Measurements from ENCODE around the gene FAHD1. TPM values are rescaled to one million over a fixed set of nuclear protein-coding genes. Genes with fewer than 3 reads are reported as not detected.
A peak's percentile ranks its signal among the peaks of the same experiment; 100 is the strongest.

FAHD1 gene
- total RNA-seq, 4 donors from 2014 or later: 47.4 to 84.7 (median 49.1) TPM

DNA sequence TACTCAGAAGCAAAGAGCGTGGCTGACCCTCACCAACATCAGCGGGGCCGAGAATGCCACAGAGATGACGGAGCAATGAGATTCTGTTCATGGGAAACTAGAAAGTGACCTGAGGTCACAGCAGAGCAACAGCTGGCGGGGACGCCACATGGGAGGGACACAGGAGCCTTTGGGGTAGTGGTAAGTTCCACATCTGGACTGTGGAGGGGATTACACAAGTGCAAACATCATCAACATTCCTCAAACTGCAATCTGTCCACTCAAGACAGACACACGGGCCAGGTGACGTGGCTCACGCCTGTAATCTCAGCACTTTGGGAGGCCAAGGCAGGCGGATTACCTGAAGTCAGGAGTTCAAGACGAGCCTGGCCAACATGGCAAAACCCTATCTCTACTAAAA lies 11.5 kb upstream of the FAHD1 start:
- H3K4me3 ChIP-seq: no peak overlapping the region
- no peaks in the 10 kb centered on the region for H3K9me3 ChIP-seq
- TF ChIP-seq POLR2A (IDR thresholded peaks at IDR 0.05): no peak
- no peak for TF ChIP-seq EP300 (IDR thresholded peaks at IDR 0.05)
- DNase-seq (ENCODE audit: low spot score in 2 of 2): no peak
- peaks cover 6% of the 10 kb centered on the region for H3K4me1 ChIP-seq
- H3K27me3 ChIP-seq: no peaks in the 10 kb centered on the region
- WGBS: 90% methylated on average over 11 of the region's 11 CpGs
- no peak overlapping the region for H3K27ac ChIP-seq
- H3K36me3 ChIP-seq: peaks cover 62% of the 10 kb centered on the region

GRCh38 chr16:1816396-1817275 lies 10.4 kb upstream of the FAHD1 start:
- H3K4me3 ChIP-seq: no peak overlapping the region
- H3K4me1 ChIP-seq: peaks cover 6% of the 10 kb centered on the region
- H3K9me3 ChIP-seq: no peaks in the 10 kb centered on the region
- no peaks in the 10 kb centered on the region for H3K27me3 ChIP-seq
- WGBS: 92% methylated on average over 28 of the region's 40 CpGs
- DNase-seq (ENCODE audit: low spot score in 2 of 2): no peak
- no peak overlapping the region for H3K27ac ChIP-seq
- TF ChIP-seq POLR2A (IDR thresholded peaks at IDR 0.05) (no peak), POLR2AphosphoS5 (IDR thresholded peaks at IDR 0.05) (no peak), EP300 (IDR thresholded peaks at IDR 0.05) (no peak)
- TF ChIP-seq, protein P1, sequence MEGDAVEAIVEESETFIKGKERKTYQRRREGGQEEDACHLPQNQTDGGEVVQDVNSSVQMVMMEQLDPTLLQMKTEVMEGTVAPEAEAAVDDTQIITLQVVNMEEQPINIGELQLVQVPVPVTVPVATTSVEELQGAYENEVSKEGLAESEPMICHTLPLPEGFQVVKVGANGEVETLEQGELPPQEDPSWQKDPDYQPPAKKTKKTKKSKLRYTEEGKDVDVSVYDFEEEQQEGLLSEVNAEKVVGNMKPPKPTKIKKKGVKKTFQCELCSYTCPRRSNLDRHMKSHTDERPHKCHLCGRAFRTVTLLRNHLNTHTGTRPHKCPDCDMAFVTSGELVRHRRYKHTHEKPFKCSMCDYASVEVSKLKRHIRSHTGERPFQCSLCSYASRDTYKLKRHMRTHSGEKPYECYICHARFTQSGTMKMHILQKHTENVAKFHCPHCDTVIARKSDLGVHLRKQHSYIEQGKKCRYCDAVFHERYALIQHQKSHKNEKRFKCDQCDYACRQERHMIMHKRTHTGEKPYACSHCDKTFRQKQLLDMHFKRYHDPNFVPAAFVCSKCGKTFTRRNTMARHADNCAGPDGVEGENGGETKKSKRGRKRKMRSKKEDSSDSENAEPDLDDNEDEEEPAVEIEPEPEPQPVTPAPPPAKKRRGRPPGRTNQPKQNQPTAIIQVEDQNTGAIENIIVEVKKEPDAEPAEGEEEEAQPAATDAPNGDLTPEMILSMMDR (IDR thresholded peaks at IDR 0.05): no peak
- peaks cover 66% of the 10 kb centered on the region for H3K36me3 ChIP-seq

DNA sequence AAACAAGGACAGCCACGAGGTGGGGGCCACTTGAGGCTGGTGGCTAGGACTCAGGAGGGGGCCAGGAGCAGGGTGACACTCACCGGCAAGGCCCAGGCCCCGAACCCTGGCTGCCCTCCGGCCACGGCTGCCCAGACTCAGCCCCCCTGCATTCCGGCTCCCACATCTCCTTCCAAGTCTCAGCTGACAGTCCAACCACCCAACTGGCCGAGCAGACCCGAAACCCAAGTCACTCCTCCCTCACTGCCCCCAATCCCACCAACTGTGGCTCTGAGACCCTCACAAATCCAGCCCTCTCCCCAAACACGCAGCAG lies 9.8 kb upstream of the FAHD1 start:
- Histone ChIP-seq H3K36me3 (peaks cover 70% of the 10 kb centered on the region), H3K4me3 (no peak overlapping the region), H3K9me3 (no peaks in the 10 kb centered on the region), H3K27me3 (no peaks in the 10 kb centered on the region), H3K4me1 (peaks cover 6% of the 10 kb centered on the region), H3K27ac (no peak overlapping the region)
- 91% methylated on average over 9 of the region's 9 CpGs for WGBS
- TF ChIP-seq, protein P1 (IDR thresholded peaks at IDR 0.05): no peak
- TF ChIP-seq POLR2AphosphoS5 (IDR thresholded peaks at IDR 0.05) (no peak), POLR2A (IDR thresholded peaks at IDR 0.05) (no peak), EP300 (IDR thresholded peaks at IDR 0.05) (no peak)
- DNase-seq (ENCODE audit: low spot score in 2 of 2): no peak

DNA sequence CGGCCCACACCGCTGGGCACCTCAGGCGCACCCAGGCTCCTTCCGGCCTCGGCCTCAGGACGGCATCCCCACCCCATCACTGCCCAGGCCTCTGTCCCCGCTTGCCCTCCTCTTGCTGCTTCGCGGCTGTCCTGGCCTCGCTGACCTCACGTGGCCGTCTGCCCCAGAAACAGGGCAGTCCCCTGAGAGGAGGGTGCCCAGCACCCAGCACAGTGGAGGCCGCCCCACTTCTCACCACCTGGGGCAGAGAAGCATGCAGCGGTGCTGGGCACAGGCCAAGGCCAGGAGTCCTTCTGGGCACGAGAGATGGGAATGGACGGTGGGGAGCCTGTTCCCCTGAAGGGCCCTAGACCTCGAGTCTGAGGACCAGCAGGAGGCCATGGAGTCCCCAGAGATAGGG lies 9.3 kb upstream of the FAHD1 start:
- no peak overlapping the region for H3K4me3 ChIP-seq
- TF ChIP-seq EP300 (IDR thresholded peaks at IDR 0.05) (no peak), POLR2AphosphoS5 (IDR thresholded peaks at IDR 0.05) (no peak), POLR2A (IDR thresholded peaks at IDR 0.05) (no peak)
- TF ChIP-seq, protein P1 (IDR thresholded peaks at IDR 0.05): no peak
- 86% methylated on average over 10 of the region's 17 CpGs for WGBS
- peaks cover 75% of the 10 kb centered on the region for H3K36me3 ChIP-seq
- no peaks in the 10 kb centered on the region for H3K9me3 ChIP-seq
- H3K27ac ChIP-seq: no peak overlapping the region
- DNase-seq (ENCODE audit: low spot score in 2 of 2): peak in 1 of 2 donors; percentile 54
- no peaks in the 10 kb centered on the region for H3K27me3 ChIP-seq
- peaks cover 3% of the 10 kb centered on the region for H3K4me1 ChIP-seq

DNA sequence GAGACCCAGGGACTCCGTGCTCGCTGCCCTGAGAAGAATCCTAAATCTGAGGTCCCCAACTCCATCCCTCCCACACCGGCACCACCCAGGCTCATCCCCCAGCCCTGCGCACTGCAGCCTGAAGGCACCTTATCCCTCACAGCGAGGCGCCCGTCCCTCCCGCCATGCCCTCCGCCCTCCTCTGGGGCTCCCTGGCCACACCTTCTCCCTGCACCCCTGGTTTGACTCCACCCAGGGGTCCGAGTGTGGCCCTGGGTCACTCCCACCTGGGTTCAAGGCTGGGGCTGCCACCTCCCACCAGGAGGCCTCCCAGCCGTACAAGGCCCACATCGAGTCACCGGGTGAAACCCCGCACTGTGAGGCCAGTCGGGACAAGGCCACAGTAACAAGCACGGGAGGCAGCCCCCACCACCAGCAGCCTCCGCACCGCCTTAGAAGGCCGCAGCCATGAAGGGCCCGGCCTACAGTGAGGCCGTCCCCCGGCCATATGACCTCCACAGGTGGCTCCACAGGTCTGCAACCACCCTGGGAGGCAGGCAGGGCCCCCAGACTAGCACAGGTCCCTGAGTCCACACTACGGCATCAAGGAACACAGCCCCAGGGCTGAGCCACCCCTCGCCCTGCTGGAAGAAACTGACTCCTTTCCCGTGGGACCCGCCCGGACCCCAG lies 8.7 kb upstream of the FAHD1 start:
- TF ChIP-seq, protein P1 (IDR thresholded peaks at IDR 0.05): no peak
- TF ChIP-seq POLR2A (IDR thresholded peaks at IDR 0.05) (no peak), EP300 (IDR thresholded peaks at IDR 0.05) (no peak), POLR2AphosphoS5 (IDR thresholded peaks at IDR 0.05) (no peak)
- peaks cover 77% of the 10 kb centered on the region for H3K36me3 ChIP-seq
- no peak overlapping the region for H3K27ac ChIP-seq
- no peak overlapping the region for H3K4me3 ChIP-seq
- H3K4me1 ChIP-seq: no peaks in the 10 kb centered on the region
- H3K27me3 ChIP-seq: no peaks in the 10 kb centered on the region
- peak in 1 of 2 donors; percentile 60 for DNase-seq (ENCODE audit: low spot score in 2 of 2)
- H3K9me3 ChIP-seq: no peaks in the 10 kb centered on the region
- 97% methylated on average over 11 of the region's 27 CpGs for WGBS
